Right lobe of liver (tissue), 6 donors: ENCODE data around the gene PREX1. TPM values are rescaled to one million over a fixed set of nuclear protein-coding genes. Genes with fewer than 3 reads are reported as not detected.

Source experiments
- ATAC-seq, 4 donors: fragments of 200-7000 bp; cut with Tn5 transposase; one replicate each; pipeline ENCODE4 v1.9.1; 2020; ENCODE audit warnings: mild to moderate bottlenecking in 4 of 4, moderate library complexity in 4 of 4
- DNase-seq, 3 donors: peaks; one replicate each; pipeline ENCODE4 v3.0.0-alpha.2; 2020
- H3K27ac ChIP-seq, 3 donors: fragments of 200-600 bp; one replicate each; pipeline ENCODE4 v1.8.0; 2022
- H3K27me3 ChIP-seq, 2 donors: fragments of 200-600 bp; one replicate each; pipeline ENCODE4 v1.8.0; 2022
- H3K36me3 ChIP-seq, 4 donors: fragments of 200-600 bp; sonication (generic) in 1 of 4; one replicate each; pipeline versions ENCODE4 v1.5.1 to v1.8.0; 2017 to 2022; ENCODE audit warnings: control low read depth in 1 of 4
- H3K4me1 ChIP-seq, 4 donors: fragments of 200-600 bp; sonication (generic) in 1 of 4; one replicate each; pipeline versions ENCODE4 v1.5.1 to v1.8.0; 2017 to 2022; ENCODE audit warnings: control low read depth in 1 of 4
- H3K4me3 ChIP-seq, 3 donors: fragments of 200-600 bp; one replicate each; pipeline ENCODE4 v1.8.0; 2022
- H3K9me3 ChIP-seq, 4 donors: fragments of 200-600 bp; sonication (generic) in 1 of 4; one replicate each; pipeline versions ENCODE4 v1.5.1 to v1.8.0; 2017 to 2022; ENCODE audit warnings: control low read depth in 1 of 4
- CTCF ChIP-seq, 4 donors: fragments of 200-600 bp in 3 of 4; fragments of 450-650 bp in 1 of 4; IDR thresholded peaks; one replicate each; pipeline versions ENCODE4 v1.5.1 to v1.8.0; 2016 to 2022; ENCODE audit warnings: antibody characterized with exemption in 4 of 4, mild to moderate bottlenecking in 2 of 4
- POLR2A ChIP-seq: fragments of 450-650 bp; IDR thresholded peaks from one replicate; pipeline ENCODE4 v1.6.1; 2017; ENCODE audit warnings: antibody characterized with exemption, mild to moderate bottlenecking
- WGBS: methylation state at CpG from one replicate; pipeline ENCODE4 v1.1.6; 2018; ENCODE audit warnings: low coverage, low lambda C conversion rate; ENCODE audit not compliant: insufficient coverage; ENCODE audit errors: missing lambda C conversion rate; 5-methylcytosine and 5-hydroxymethylcytosine counted together
- intact Hi-C, 2 donors: fragments of 100-400 bp; cut with DNase I; formaldehyde crosslinking; loops; one replicate each; pipeline versions ENCODE4 v1.11.2 to v1.14.1; 2022
- total RNA-seq, 6 experiments: library from RNA; depleted of rRNA in 2 of 6; stranded (reverse); fragments of >200 nt in 2 of 6; fragmentation: NEBNext Ultra II Directional in 3 of 6; extraction: Animal tissue kit (Norgen Biotek cat#: 25700) in 3 of 6; gene quantifications; one replicate each; pipeline versions ENCODE4 v1.1.0 to v1.2.4, GENCODE V29; 2016 to 2023
- donor health status: DM: no; HTN: yes; CAD: no.
- donor health status: DM: no; HTN: no; CAD: no.
- donor health status: DM: no; HTN: no; CAD: no.
- donor health status: DM: no; HTN: yes; CAD: no.
- donor health status: DM: no; HTN: yes; CAD: no.

Gene PREX1
- total RNA-seq, 6 experiments from 2014 or later, result 4.4 to 11.1 (median 8.7) TPM

DNA sequence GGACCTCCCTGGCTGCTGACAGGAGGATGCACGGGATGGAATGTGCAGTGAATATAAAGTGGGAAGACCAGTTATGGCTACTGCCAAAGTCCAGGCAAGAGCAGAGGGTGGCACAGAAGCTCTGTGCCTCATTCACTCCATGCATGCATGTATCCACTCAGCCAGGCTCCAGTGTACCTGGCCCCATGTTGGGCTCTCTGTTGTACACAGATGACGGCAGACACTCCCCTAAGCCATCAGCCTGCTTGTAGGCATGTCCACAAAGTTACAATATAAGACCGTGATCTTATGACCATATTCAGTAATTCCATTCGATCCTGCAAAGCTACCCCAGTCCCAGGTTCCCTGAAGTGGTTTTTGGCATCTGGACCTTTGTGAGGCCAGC, 116.8 kb downstream of the PREX1 start:
- H3K36me3 ChIP-seq, result peaks cover 0 to 2% (median 0%) of the 10 kb centered on the region in 4 donors
- H3K27ac ChIP-seq, result no peak overlapping the region
- H3K9me3 ChIP-seq, result no peaks in the 10 kb centered on the region
- no peak overlapping the region for H3K4me3 ChIP-seq
- DNase-seq, result no peak
- ATAC-seq, result no peak
- H3K27me3 ChIP-seq, result no peaks in the 10 kb centered on the region
- H3K4me1 ChIP-seq, result no peaks in the 10 kb centered on the region
- WGBS, result 86% methylated on average over 2 of the region's 4 CpGs
- no peak for TF ChIP-seq POLR2A
- TF ChIP-seq CTCF (IDR thresholded peaks at IDR 0.05), result no peak
- intact Hi-C loops, result no loop called here

GRCh38 chr20:48710341-48711043, 117.3 kb downstream of the PREX1 start:
- no peaks in the 10 kb centered on the region for H3K9me3 ChIP-seq
- DNase-seq (no peak), ATAC-seq (no peak)
- intact Hi-C loops, result no loop called here
- H3K27me3 ChIP-seq, result no peaks in the 10 kb centered on the region
- H3K4me3 ChIP-seq, result no peak overlapping the region
- TF ChIP-seq CTCF (IDR thresholded peaks at IDR 0.05), result no peak
- no peak for TF ChIP-seq POLR2A
- H3K36me3 ChIP-seq, result peaks cover 0 to 2% (median 0%) of the 10 kb centered on the region in 4 donors
- 88% methylated on average over 8 of the region's 15 CpGs for WGBS
- no peak overlapping the region for H3K27ac ChIP-seq
- H3K4me1 ChIP-seq, result no peaks in the 10 kb centered on the region

- 100% methylated on average over 1 of the region's 4 CpGs for WGBS
These were observed 118.1 kb downstream of the PREX1 start for GRCh38 chr20:48709744-48710143.

GRCh38 chr20:48709058-48709691, 118.6 kb downstream of the PREX1 start:
- TF ChIP-seq CTCF (IDR thresholded peaks at IDR 0.05) (no peak), POLR2A (no peak)
- H3K4me3 ChIP-seq, result no peak overlapping the region
- ATAC-seq, result no peak
- no peaks in the 10 kb centered on the region for H3K27me3 ChIP-seq
- no peaks in the 10 kb centered on the region for H3K4me1 ChIP-seq
- no peaks in the 10 kb centered on the region for H3K9me3 ChIP-seq
- H3K36me3 ChIP-seq, result peaks cover 0 to 2% (median 0%) of the 10 kb centered on the region in 4 donors
- no peak overlapping the region for H3K27ac ChIP-seq
- intact Hi-C loops, result no loop called here
- no peak for DNase-seq
- WGBS, result 95% methylated on average over 17 of the region's 18 CpGs

More at GRCh38 chr20:48709744-48710143, 118.1 kb downstream of the PREX1 start:
- no peak for DNase-seq
- H3K27me3 ChIP-seq, result no peaks in the 10 kb centered on the region
- no peak for ATAC-seq
- H3K4me3 ChIP-seq, result no peak overlapping the region
- peaks cover 0 to 2% (median 0%) of the 10 kb centered on the region in 4 donors for H3K36me3 ChIP-seq
- intact Hi-C loops, result no loop called here
- TF ChIP-seq POLR2A, result no peak
- H3K4me1 ChIP-seq, result no peaks in the 10 kb centered on the region
- no peak overlapping the region for H3K27ac ChIP-seq
- H3K9me3 ChIP-seq, result no peaks in the 10 kb centered on the region

GRCh38 chr20:48708630-48709029, 119.2 kb downstream of the PREX1 start:
- Histone ChIP-seq H3K4me1 (no peaks in the 10 kb centered on the region), H3K27ac (no peak overlapping the region), H3K4me3 (no peak overlapping the region), H3K9me3 (no peaks in the 10 kb centered on the region), H3K36me3 (peaks cover 0 to 2% (median 0%) of the 10 kb centered on the region in 4 donors), H3K27me3 (no peaks in the 10 kb centered on the region)
- TF ChIP-seq CTCF (IDR thresholded peaks at IDR 0.05), result no peak
- no peak for TF ChIP-seq POLR2A
- ATAC-seq (no peak), DNase-seq (no peak)
- 83% methylated on average over 6 of the region's 11 CpGs for WGBS
- intact Hi-C loops, result no loop called here
